Measurements from ENCODE around the gene RFESD.

DNA sequence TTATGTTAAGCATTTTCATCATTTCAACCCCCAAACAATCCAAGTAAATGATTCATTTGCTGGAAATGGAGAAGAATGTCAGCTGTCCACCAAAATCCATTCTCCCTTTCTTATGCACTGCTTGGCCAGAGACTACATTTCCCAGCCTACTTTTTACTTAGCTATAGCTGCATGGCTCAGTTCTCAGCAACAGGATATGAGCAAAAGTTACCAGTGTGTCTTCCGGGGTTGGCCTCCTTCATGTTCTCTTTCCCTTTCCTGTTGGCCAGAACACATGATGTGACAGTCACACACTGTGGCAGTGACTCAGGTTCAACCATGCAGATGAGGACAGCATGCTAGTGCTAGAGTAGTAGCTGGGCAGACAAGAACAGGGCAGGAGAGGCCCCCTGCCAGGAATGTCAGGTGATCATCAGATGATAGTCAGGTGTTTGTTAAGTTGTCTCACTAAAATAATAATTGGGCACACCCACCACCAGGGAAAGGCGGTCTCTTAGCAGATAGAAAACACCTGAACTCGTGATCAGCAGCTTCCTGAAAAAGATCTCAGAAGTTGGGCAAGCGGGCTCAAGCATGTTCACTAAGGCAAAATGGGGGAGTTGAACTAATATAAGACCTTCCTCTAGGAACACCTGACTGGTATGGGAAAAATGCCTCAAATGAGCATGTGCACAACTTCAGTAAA lies 14.4 kb upstream of the RFESD start:
- TF ChIP-seq, protein P1, sequence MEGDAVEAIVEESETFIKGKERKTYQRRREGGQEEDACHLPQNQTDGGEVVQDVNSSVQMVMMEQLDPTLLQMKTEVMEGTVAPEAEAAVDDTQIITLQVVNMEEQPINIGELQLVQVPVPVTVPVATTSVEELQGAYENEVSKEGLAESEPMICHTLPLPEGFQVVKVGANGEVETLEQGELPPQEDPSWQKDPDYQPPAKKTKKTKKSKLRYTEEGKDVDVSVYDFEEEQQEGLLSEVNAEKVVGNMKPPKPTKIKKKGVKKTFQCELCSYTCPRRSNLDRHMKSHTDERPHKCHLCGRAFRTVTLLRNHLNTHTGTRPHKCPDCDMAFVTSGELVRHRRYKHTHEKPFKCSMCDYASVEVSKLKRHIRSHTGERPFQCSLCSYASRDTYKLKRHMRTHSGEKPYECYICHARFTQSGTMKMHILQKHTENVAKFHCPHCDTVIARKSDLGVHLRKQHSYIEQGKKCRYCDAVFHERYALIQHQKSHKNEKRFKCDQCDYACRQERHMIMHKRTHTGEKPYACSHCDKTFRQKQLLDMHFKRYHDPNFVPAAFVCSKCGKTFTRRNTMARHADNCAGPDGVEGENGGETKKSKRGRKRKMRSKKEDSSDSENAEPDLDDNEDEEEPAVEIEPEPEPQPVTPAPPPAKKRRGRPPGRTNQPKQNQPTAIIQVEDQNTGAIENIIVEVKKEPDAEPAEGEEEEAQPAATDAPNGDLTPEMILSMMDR (IDR thresholded peaks at IDR 0.05): no peak
- no peak for TF ChIP-seq POLR2A (IDR thresholded peaks at IDR 0.05)
